Ovary (tissue), 3 donors: ENCODE results near the gene FLNB.

ENCODE experiments used
- CTCF ChIP-seq, 3 donors: fragments of 450-650 bp in 2 of 3; fragments of 200-600 bp in 1 of 3; IDR thresholded peaks; one replicate each; pipeline versions ENCODE4 v1.5.1 to v1.8.0; 2016 to 2022; ENCODE audit warnings: antibody characterized with exemption in 3 of 3, mild to moderate bottlenecking in 1 of 3
- POLR2A ChIP-seq: fragments of 450-650 bp; IDR thresholded peaks from one replicate; pipeline ENCODE4 v1.6.1; 2017; ENCODE audit warnings: antibody characterized with exemption, mild to moderate bottlenecking, moderate library complexity
- donor health status: DM: no; HTN: no; CAD: no.

GRCh38 chr3:58003093-58003492 lies 5.1 kb upstream of the FLNB start:
- TF ChIP-seq POLR2A (no peak), CTCF (IDR thresholded peaks at IDR 0.05) (no peak)
